Vagina (tissue), 2 donors: ENCODE results near the gene TBC1D3K.
"Not testable (repeated sequence)": the region's sequence is repeated elsewhere in the genome, so short reads cannot be mapped to it uniquely, and the experiment has no call there.

Experiments used
- CTCF ChIP-seq, 3 experiments: fragments of 450-650 bp in 2 of 3; fragments of 200-600 bp in 1 of 3; sonication (generic) in 1 of 3; IDR thresholded peaks; one replicate each; pipeline ENCODE4 v1.5.1; 2017 to 2019; ENCODE audit warnings: antibody characterized with exemption in 3 of 3, mild to moderate bottlenecking in 2 of 3, moderate library complexity in 2 of 3
- POLR2A ChIP-seq, 2 donors: fragments of 450-650 bp; IDR thresholded peaks; one replicate each; pipeline ENCODE4 v1.6.1; 2017; ENCODE audit warnings: antibody characterized with exemption in 2 of 2, mild to moderate bottlenecking in 2 of 2, moderate library complexity in 2 of 2

- not testable (repeated sequence) for TF ChIP-seq POLR2A, CTCF (IDR thresholded peaks at IDR 0.05)
Observed at GRCh38 chr17:37896961-37897360, 27.3 kb upstream of the TBC1D3K start.
